ENCODE measurements around the gene FLT3LG. TPM values are rescaled to one million over a fixed set of nuclear protein-coding genes. Genes with fewer than 3 reads are reported as not detected.
A peak's percentile ranks its signal among the peaks of the same experiment; 100 is the strongest.

The FLT3LG gene
- total RNA-seq, 2 experiments from 2014 or later, result 57.7 to 61.2 TPM

DNA sequence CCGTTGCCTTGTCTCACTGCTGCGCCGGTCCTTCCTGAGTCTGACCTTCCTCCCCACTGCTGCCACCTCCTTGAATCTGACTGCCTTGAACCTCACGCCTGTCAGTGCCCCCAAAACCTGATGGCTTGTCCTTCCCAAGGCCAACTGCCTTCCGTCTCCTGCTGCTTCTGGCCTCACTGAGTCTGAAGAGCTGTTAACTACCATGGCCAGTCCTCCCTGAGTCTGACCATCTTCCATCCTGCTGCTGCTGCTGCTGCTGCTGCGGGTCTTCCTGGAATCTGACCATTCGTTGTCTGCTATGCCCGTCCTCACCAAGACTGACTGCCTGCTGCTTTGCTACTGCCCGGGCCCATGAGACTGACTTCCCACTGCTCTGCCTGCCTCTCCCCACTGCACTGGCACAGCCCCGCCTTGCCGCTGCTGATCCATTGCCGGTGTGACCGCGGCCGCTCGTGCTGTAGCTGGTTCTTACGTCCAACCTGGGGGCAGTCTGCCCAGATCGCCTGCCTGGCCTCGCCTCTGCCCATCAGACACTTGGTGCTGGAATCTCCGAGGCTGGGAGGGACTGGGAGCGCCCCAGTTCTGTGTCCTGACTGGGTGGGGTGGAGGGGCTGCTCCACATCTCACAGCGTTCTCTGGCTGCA is 50.9 kb downstream of the FLT3LG start:
- no peaks in the 10 kb centered on the region for H3K36me3 Mint-ChIP-seq (ENCODE audit: low read depth)
- ATAC-seq, result no peak
- H3K27me3 Mint-ChIP-seq, result no peaks in the 10 kb centered on the region
- H3K27ac Mint-ChIP-seq, result no peak overlapping the region
- H3K4me1 Mint-ChIP-seq (ENCODE audit: low read depth), result peaks cover 10% of the 10 kb centered on the region
- no peak for TF ChIP-seq CTCF (IDR thresholded peaks at IDR 0.05)
- H3K9me3 Mint-ChIP-seq, result no peaks in the 10 kb centered on the region
- no peak for DNase-seq
- intact Hi-C loops (cut with micrococcal nuclease), result no loop called here
- ChIA-PET POLR2A (interaction anchor here (0.6 kb wide), 1 partner anchor 387 kb away, joined by 3 read pairs; no protein-coding TSS in a partner anchor), CTCF (interaction anchor here (1.0 kb wide), 1 partner anchor 14 kb away, joined by 3 read pairs; no protein-coding TSS in a partner anchor)
- H3K4me3 Mint-ChIP-seq, result no peak overlapping the region

DNA sequence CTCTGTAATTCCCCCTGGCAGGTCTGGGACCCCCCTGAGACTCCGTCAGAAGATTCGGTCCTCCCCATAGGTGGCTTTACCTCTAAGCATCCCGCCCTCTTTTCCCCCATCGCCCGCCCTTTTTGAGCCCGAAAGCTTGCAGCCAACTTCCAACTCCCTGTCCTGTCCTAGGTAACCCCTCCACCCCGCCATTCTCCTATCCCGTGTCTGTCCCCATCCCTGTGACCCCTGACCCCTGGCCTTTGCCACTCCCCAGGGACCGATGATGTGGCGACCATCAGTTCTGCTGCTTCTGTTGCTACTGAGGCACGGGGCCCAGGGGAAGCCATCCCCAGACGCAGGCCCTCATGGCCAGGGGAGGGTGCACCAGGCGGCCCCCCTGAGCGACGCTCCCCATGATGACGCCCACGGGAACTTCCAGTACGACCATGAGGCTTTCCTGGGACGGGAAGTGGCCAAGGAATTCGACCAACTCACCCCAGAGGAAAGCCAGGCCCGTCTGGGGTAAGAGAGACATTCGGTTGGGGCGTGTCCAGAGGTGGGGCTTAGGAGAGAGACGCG is 54.3 kb downstream of the FLT3LG start:
- Mint-ChIP-seq H3K9me3 (no peaks in the 10 kb centered on the region), H3K27ac (no peak overlapping the region), H3K4me3 (peak overlapping the region; percentile 64), H3K36me3 (ENCODE audit: low read depth) (no peaks in the 10 kb centered on the region), H3K4me1 (ENCODE audit: low read depth) (peaks cover 14% of the 10 kb centered on the region), H3K27me3 (no peaks in the 10 kb centered on the region)
- ChIA-PET POLR2A (interaction anchor here (0.8 to 1.6 kb wide), 5 partner anchors 8 to 40 kb away, joined by 3 to 8 read pairs (median 4); no protein-coding TSS in a partner anchor), CTCF (interaction anchor here (0.7 to 2.3 kb wide), 11 partner anchors 15 to 150 kb away, joined by 3 to 20 read pairs (median 4); partner anchors contain the start of gene FLT3LG)
- TF ChIP-seq CTCF (IDR thresholded peaks at IDR 0.05), result no peak
- no peak for ATAC-seq
- intact Hi-C loops (cut with micrococcal nuclease), result no loop called here
- DNase-seq, result no peak

DNA sequence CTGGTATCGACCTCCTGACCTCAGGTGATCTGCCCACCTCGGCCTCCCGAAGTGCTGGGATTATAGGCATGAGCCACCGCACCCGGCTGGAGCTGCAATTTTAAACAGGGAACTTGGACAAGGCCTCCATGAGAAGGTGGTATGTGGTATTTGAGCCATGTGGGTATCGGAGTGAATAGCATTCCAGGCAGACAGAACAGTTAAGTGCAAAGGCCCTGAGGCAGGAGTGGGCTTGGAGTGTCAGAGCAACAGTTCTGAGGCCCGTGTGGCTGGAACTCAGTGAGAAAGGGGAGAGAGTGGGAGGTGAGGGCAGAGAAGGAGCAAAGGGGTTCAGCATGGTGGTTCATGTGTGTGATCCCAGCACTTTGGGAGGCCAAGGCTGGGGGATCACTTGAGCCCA is 56.7 kb downstream of the FLT3LG start:
- Mint-ChIP-seq H3K4me3 (no peak overlapping the region), H3K9me3 (no peaks in the 10 kb centered on the region), H3K27ac (no peak overlapping the region), H3K27me3 (no peaks in the 10 kb centered on the region), H3K36me3 (ENCODE audit: low read depth) (no peaks in the 10 kb centered on the region), H3K4me1 (ENCODE audit: low read depth) (peaks cover 27% of the 10 kb centered on the region)
- POLR2A ChIA-PET, result interaction anchor here (2.4 kb wide), 1 partner anchor 42 kb away, joined by 7 read pairs; no protein-coding TSS in a partner anchor
- intact Hi-C loops (cut with micrococcal nuclease), result no loop called here
- no peak for ATAC-seq
- no peak for DNase-seq
- CTCF ChIA-PET, result interaction anchor here (0.6 to 1.9 kb wide), 4 partner anchors 16 to 63 kb away, joined by 3 to 10 read pairs (median 6); no protein-coding TSS in a partner anchor
- TF ChIP-seq CTCF (IDR thresholded peaks at IDR 0.05), result no peak

DNA sequence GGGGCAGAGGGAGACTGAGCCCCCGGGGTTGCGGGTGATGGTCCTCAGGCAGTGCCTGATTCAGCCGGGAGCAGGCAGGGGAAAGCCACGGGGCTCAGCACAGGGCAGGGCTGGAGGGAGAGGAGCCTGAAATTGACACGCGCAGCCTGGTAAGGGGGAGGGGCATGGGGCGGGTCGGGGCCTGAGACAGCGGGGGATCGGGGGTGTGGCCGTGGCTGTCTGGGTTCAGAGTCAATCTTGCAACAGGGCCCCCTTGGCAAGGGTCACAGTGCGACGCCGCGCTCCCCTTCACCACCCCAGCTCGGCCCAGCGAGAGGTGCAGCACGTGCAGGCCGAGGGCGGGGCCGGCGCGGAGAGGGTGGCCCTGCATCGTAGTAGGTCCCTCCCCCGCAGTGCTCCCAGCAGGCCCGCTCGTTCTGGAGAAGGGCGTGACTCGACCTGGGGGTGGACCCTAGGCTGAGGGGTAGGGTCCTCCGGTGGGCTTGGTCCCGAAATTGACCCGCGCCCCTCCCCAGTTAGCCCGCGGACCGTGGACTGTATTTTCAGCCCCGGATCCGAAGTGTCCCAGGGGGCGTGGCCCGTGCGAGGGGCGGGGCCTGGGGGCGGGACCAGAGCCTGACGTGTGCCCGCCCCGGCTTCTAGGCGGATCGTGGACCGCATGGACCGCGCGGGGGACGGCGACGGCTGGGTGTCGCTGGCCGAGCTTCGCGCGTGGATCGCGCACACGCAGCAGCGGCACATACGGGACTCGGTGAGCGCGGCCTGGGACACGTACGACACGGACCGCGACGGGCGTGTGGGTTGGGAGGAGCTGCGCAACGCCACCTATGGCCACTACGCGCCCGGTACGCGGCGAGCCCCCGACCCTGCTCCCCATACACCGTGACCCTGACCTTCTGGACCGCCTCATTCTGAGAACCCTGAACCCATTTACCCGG is 59.8 kb downstream of the FLT3LG start:
- POLR2A ChIA-PET, result interaction anchor here (0.6 to 1.9 kb wide), 14 partner anchors 15 to 395 kb away, joined by 3 to 6 read pairs (median 3); no protein-coding TSS in a partner anchor
- Mint-ChIP-seq H3K27ac (peak overlapping the region; percentile 81), H3K9me3 (no peaks in the 10 kb centered on the region), H3K27me3 (no peaks in the 10 kb centered on the region), H3K36me3 (ENCODE audit: low read depth) (no peaks in the 10 kb centered on the region), H3K4me1 (ENCODE audit: low read depth) (peaks cover 17% of the 10 kb centered on the region), H3K4me3 (peak overlapping the region; percentile 80)
- peak; percentile 88 for DNase-seq
- TF ChIP-seq CTCF (IDR thresholded peaks at IDR 0.05), result peak; percentile 65
- ATAC-seq, result peak; percentile 82
- CTCF ChIA-PET, result interaction anchor here (1.0 to 4.1 kb wide), 11 partner anchors 10 to 151 kb away, joined by 3 to 47 read pairs (median 4); partner anchors contain the start of genes NOSIP and PRRG2
- intact Hi-C loops (cut with micrococcal nuclease), result no loop called here

All from activated CD8-positive, alpha-beta T cell treated with anti-CD3 and anti-CD28 coated beads for 36 hours (primary cell).